GM19455 (cell line): ENCODE data around the gene PPP3CA.
"Not testable (repeated sequence)": the region's sequence is repeated elsewhere in the genome, so short reads cannot be mapped to it uniquely, and the experiment has no call there.

Source experiments
- ATAC-seq: cut with Tn5 transposase; IDR thresholded peaks from one replicate; pipeline ENCODE4 v1.9.1; 2021; ENCODE audit not compliant: unreplicated experiment

Gene PPP3CA

GRCh38 chr4:101104312-101105052 lies 242.8 kb downstream of the PPP3CA start:
- ATAC-seq = no peak

GRCh38 chr4:101103381-101104142 lies 243.8 kb downstream of the PPP3CA start:
- ATAC-seq = no peak

- no peak for ATAC-seq
These were observed 245.1 kb downstream of the PPP3CA start for GRCh38 chr4:101102114-101102742.

- no peak for ATAC-seq
These were observed 246.3 kb downstream of the PPP3CA start for GRCh38 chr4:101101072-101101471.

- no peak for ATAC-seq
These were observed 248.5 kb downstream of the PPP3CA start for GRCh38 chr4:101098666-101099400.

GRCh38 chr4:101092609-101093008 lies 254.7 kb downstream of the PPP3CA start:
- ATAC-seq = not testable (repeated sequence)

GRCh38 chr4:101089168-101089567 lies 258.2 kb downstream of the PPP3CA start:
- no peak for ATAC-seq

- no peak for ATAC-seq
These were observed 260.3 kb downstream of the PPP3CA start for GRCh38 chr4:101086801-101087586.

- no peak for ATAC-seq
These were observed 264.2 kb downstream of the PPP3CA start for GRCh38 chr4:101083131-101083530.

- ATAC-seq = no peak
These were observed 265.5 kb downstream of the PPP3CA start for GRCh38 chr4:101081695-101082369.

GRCh38 chr4:101081166-101081565 lies 266.2 kb downstream of the PPP3CA start:
- ATAC-seq = no peak

GRCh38 chr4:101078950-101079349 lies 268.4 kb downstream of the PPP3CA start:
- ATAC-seq = no peak

- ATAC-seq = no peak
These were observed 271.3 kb downstream of the PPP3CA start for GRCh38 chr4:101076032-101076431.

- no peak for ATAC-seq
These were observed 271.8 kb downstream of the PPP3CA start for GRCh38 chr4:101075536-101075935.

- no peak for ATAC-seq
These were observed 273.0 kb downstream of the PPP3CA start for GRCh38 chr4:101074326-101074725.

- no peak for ATAC-seq
These were observed 276.1 kb downstream of the PPP3CA start for GRCh38 chr4:101071241-101071640.

- ATAC-seq = no peak
These were observed 279.2 kb downstream of the PPP3CA start for GRCh38 chr4:101068115-101068514.

- no peak for ATAC-seq
These were observed 279.9 kb downstream of the PPP3CA start for GRCh38 chr4:101067383-101067782.

- ATAC-seq = no peak
These were observed 280.6 kb downstream of the PPP3CA start for GRCh38 chr4:101066626-101067170.
